HCEC 1CT (cell line): Measurements from ENCODE around the gene ING5.
"Not testable (repeated sequence)": the region's sequence is repeated elsewhere in the genome, so short reads cannot be mapped to it uniquely, and the experiment has no call there.

ENCODE experiments used
- DNase-seq: peaks from one replicate; pipeline ENCODE4 v3.0.0-alpha.2; 2017

ING5 gene

GRCh38 chr2:241701399-241702154 lies at the start of gene ING5:
Gene ING5 (plus strand): TSS chr2:241702039. CDS start chr2:241702066, 27 bp downstream.
- peak; percentile 90 for DNase-seq

DNA sequence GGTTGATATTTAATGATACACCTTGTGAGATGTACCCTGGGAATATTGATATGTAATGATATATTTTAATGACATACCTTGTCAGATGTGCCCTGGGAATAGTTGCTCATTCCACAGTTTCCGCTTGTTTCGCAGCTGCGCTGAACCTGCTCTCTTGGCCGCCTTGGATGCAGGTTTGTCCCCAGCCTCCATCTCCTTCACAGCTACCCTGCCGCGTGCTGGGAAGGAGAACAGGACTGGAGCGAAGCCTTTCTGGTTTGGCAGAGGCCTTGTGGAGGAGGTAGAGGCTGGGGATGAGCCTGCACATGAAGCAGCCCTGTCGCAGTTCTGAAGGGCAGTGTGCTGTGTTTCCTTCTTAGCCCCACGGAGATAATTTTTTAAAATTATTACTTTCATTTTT lies 49.7 kb upstream of the ING5 start:
- no peak for DNase-seq

DNA sequence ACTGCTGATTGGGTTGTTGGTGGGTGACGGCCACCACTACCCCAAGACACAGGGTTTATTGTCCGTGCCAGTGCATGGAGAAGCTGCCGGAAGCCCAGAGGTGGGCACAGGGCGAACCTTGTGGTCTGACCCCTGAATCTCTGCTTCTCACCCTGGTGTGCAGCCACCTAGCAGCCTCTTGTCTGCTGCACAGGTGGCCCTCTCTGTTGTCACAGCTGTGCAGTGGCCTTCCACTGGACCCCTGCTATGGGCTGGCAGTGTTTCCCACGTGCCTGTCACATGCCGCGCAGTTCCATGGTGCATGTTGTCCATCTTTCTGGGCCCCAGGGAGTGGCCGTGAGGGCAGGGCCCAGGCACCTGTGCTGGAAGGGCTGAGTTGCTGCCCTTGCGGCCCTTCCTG lies 49.1 kb upstream of the ING5 start:
- DNase-seq, result no peak

GRCh38 chr2:241653210-241653750 lies 48.6 kb upstream of the ING5 start:
- no peak for DNase-seq

DNA sequence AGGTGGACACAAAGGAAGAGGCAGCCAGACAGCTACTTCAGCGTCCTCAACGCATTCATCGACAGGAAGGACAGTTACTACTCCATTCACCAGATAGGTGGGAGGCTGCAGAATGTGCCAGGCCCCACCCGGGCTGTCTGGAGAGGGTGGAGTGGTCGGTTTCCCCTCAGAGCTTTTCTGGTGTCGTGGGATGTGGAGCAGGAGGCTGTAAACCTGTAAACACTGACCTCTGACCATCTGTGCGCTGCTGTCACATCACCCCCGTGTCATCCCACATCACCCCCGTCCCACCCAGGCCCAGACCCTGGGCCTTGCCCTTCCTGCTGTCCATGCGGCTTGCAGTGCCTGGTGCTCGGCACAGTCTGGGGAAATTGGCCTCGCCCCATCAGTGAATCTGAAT lies 47.3 kb upstream of the ING5 start:
- no peak for DNase-seq

- no peak for DNase-seq
These were observed 46.2 kb upstream of the ING5 start for GRCh38 chr2:241655516-241656189.

DNA sequence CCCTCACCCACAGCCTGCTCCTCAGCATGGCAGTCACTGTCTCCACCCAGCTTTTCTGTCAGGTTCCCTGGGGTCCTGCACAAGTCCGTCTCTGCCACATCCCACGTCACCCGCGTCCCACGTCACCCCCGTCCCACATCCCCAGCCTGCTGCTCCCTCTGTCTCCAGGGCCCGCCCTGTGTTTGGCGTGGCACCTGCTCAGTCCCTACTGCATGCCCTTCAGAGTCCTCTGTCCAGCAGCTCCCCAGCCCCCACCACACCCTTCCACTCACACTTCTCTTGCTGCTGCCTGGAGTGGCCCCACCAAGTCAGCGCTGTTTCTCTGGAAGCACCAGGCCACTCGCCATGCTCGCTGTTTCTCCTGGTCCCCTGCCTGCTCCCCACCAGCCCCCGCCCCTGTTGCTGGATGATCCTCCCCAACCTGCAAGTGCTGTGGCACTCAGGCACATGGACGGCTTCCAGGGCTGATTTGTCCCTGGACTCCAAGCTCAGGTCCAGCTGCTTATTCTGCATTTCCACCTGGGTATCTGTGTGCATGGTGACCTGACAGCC lies 45.6 kb upstream of the ING5 start:
- DNase-seq, result no peak

DNA sequence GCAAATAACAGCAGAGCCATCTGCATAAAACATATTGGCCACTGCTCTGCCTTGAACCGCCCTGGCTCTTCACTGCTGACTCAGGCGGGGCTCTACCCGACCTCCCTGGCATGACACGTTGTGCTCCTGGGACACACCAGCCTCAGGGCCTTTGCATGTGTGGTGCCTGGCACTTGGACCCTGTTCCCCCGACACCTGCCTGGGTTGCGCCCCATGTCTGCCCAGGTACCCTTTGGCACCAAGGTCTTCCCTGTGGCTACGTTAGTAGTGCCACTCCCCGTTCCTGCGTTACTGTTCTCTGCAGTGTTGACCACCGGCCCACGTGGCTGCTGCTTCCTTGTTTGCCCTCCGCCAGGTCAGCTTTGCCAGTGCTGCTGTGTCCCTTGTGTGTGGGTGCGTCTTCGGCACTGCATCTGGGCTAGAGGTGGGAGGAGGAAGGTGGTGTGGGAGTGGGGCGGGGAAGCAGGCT lies 44.0 kb upstream of the ING5 start:
- DNase-seq, result no peak

DNA sequence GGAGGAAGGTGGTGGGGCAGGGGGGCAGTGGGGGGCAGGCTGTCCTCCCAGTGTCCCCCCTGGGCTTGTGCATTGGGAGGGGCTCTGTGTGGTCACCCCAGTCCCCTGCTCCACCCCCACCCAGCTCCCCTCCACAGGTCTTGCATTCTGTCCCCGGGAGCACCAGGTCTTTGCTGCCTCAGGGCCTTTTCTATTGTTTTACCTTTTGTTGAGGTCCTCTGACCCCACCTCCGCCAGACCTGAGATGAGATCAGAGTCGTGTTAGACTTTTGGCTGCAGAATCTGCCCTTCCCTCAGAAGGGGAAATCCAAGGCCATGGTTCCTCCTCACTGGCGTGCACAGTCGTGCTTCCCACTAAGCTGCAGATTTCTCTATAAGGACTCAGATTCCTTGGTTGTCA lies 43.5 kb upstream of the ING5 start:
- no peak for DNase-seq

DNA sequence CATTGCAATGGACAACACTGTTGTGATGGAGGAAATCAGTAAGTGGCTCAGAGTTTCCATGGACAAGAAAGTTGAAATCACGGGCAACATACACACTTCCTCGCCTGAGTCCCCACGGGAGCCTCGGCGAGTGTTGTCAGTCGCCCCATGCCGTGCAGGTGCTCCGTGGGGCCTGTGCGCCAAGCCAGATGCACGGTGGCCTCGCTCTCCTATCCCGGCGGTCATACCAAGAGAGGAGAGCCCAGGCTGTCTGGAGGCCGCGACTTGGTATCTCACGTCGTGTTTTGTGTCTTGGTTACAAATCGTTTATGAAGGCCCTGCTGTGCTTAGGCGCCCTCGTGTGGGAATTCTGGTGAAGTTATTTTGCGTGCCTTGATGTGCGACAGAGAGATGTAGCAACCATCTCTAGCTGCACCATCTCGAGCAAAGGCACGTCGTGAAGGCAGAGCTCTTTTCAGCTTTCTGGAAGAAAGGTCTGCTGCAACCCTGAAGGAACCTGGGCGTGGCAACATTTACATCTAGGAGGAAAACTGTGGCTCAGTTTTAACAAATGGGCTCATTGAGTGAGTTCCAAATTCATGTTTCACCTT lies 42.6 kb upstream of the ING5 start:
- DNase-seq, result peak; percentile 47

GRCh38 chr2:241660593-241661213 lies 41.1 kb upstream of the ING5 start:
- no peak for DNase-seq

DNA sequence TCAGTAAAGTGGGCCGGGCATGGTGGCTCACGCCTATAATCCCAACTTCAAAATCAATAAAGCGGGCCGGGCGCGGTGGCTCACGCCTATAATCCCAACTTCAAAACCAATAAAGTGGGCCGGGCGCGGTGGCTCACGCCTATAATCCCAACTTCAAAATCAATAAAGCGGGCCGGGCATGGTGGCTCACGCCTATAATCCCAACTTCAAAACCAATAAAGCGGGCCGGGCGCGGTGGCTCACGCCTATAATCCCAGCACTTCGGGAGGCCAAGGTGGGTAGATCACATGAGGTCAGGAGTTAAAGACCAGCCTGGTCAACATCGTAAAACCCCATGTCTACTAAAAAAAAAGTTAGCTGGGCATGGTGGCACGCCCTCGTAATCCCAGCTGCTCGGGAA lies 39.1 kb upstream of the ING5 start:
- DNase-seq, result not testable (repeated sequence)

DNA sequence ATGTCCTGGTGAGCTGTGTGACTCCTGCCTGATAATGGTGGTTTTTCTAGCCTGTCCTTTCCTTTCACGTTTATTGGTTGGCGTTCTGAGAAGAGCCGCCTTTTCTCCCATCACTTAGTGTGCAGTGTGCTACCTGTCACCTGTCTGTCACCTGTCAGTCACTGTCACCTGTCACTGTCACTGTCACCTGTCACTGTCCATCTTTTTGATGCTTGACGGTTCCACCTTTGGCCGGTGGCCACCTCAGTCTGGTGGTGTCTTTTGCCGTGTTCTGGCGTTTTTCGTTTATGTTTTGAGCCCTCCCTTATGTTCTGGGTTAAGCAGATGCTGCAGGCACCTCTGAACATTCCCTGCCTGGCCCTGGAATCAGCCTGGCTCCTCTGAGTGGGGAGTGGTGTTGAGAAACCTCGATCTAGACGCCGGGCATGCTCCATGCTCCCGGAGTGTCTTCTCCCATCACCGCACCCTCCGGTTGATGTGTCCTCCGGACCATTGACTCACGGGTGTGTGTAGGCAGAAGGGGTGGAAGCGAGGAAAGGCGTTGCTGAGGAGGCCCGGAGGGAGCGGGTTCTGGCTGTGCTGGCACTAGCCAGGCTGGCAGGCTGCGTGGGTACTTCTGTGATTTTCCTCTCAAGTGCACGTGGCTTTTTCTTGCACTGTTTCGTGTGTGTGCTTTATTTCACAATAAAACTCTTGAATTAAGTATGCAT lies 36.0 kb upstream of the ING5 start:
- no peak for DNase-seq

GRCh38 chr2:241666627-241667400 lies 35.0 kb upstream of the ING5 start:
- DNase-seq, result no peak

GRCh38 chr2:241668354-241668753 lies 33.5 kb upstream of the ING5 start:
- DNase-seq, result no peak

DNA sequence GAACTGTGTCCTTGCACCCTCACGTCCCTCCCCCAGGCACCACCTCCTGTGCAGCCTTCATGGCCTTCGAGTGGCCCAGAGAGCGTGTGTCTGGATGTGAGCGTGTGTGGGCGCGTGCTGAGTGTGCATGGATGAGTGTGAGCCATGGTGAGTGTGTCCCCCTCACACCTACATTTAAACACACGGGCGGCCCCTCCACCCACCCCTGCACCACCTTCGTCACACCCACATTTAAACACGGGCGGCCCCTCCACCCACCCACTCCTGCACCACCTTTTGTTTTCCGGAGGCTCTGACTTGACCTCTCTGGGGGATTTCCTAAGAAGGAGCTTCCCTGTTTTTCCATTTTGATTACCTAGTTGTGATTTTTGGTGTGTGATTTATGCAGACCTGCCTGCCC lies 33.0 kb upstream of the ING5 start:
- no peak for DNase-seq

DNA sequence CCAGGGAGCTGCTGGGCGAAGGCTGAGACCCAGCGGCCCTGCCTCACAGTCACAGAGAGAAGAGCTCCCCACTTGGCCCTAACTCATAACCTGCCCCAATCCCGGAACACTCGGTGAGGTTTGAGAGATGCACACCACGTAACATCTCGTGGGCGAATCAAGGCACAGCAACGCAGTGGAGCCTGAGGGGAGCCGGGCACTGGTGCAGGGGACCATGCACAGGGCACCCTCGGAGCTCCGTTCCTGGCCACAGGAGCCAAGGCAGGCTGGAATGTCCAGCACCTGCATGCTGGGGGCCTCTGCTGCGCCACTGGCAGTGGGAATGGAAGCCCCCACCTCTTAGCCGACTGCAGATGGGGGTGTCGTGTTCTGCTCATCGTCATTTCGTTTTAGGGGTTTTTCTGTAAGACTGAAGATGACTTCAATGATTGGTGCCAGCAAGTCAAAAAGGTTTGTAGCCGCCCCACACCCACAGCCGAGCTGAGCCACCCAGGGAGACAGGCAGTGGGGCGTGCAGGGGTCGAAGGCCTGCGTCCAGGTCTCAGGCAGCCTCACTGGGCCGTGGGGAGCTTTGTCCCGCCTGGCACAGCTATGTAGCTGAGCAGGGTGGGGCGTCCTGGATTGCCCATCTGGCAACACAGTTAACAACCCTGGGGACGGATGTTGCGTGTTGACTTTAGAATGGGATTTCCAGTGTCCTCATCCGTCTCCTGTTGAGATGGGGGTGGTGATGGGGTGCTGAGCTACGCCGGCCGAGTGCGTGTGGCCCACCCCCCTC lies 31.3 kb upstream of the ING5 start:
- no peak for DNase-seq

DNA sequence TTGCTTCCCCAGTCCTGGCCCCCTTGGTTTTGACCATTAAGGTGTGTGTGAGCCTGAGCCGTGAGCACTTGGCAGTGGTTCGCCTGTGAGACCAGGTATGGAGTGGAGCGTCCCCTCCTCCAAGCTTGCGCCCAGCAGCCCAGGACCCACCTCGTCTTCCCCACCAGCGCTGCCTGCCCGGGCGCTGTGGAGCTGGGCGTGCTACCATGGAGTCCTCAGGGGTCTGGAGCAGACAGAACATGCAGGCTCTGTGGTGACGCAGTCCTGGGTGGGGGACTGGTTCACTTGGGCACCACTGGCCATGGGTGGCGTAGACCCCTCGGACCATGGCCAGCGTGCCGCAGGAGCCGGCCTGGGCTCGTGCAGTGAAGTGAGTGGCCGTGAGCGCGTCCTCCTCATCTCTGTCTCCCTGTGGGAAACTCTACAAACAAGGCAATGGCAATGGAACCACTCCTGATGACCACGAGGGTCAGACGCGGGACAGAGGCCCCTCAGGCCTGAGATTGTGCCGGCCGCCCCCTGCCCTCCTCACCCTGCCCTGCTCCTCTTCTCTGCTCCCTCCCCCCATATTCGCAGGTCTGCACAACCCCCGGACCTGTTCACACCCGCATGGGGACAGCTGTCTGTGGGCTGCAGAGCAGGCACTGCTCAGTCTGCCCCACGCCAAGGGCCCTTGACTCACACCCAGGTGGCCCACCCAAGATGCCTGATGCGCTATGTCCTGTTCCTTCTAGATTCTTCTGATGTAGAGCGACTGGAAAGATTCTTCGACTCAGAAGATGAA lies 30.2 kb upstream of the ING5 start:
- no peak for DNase-seq

DNA sequence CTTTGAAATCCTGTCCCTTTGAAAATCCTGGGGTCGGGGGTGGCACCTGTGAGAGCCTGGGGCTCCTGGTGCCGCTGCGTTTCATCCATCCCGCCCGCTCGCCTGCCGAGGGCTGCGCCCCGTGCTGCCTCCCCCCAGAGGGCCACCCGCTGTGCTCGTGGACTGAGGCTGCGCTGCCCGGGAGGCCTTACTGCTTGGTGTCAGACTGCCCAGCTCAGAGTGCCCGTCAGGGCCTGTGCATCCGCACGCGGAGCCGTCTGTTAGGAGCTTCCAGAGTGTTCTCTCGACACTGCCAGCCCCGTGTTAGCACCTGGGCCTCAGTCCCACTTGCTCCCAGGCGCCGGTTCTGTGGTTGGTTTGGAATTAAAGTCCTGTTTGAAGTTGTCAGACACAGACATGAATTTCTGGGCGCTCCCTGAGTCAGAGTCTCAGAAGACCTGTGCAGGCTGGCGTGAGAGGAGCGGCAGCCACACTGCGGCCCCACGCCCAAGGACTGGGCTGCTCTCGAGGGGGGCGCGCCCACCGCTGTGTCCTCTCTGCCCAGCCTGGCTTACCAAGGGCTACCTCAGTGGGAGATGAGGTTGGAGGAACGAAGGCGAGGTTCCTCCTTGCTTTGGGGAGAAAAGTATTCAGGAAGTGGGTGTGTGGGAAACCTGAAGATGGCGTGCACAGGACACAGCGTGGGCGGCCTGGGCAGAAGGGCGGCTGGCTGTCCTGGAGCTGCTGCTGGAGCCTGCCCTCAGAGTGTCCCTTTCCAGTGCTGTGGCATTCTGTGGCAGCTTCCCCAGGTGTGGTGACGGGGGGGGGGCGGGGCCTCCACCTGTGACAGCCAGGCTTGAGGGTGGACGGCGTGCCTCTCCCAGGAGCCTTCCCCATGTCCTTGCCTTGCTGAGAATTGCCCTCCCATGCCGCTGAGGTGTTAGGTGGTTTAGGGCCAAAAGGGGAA lies 29.3 kb upstream of the ING5 start:
- DNase-seq, result no peak
